ENCODE measurements around the gene ACTR8.

ACTR8 gene

GRCh38 chr3:53817809-53818208 is 64.1 kb downstream of the ACTR8 start:
- no peak for DNase-seq (ENCODE audit: low read depth in 1 of 2, low spot score in 1 of 2)

- DNase-seq (ENCODE audit: low read depth in 1 of 2, low spot score in 1 of 2), result no peak
These were observed 64.7 kb downstream of the ACTR8 start for GRCh38 chr3:53817211-53817610.

Measured in activated T-helper 1 cell treated with anti-CD3 and anti-CD28 coated beads, Interleukin-2, amount 50 U/mL, for 16 hours (primary cell).